Panc1 (cell line): ENCODE results near the gene NTM.

ENCODE experiments used
- CTCF ChIP-seq: fragments of 450-650 bp; IDR thresholded peaks from 2 replicates; pipeline ENCODE4 v1.5.1; 2017; ENCODE audit warnings: mild to moderate bottlenecking
- POLR2AphosphoS5 ChIP-seq: IDR thresholded peaks from 2 replicates; pipeline ENCODE4 v1.6.1; 2012; ENCODE audit warnings: mild to moderate bottlenecking, low read depth, low read length, moderate library complexity
- REST ChIP-seq, 2 experiments: IDR thresholded peaks; 2 replicates each; pipeline ENCODE4 v1.6.1; 2011 to 2012; ENCODE audit warnings: low read depth in 2 of 2, control low read depth in 1 of 2, low read length in 1 of 2, mild to moderate bottlenecking in 1 of 2, moderate library complexity in 1 of 2; ENCODE audit not compliant: insufficient read depth in 1 of 2
- TCF7L2 ChIP-seq: IDR thresholded peaks from 2 replicates; pipeline ENCODE4 v1.6.1; 2011; ENCODE audit warnings: mild to moderate bottlenecking, low read depth, low read length, inconsistent platforms

GRCh38 chr11:132365650-132366049 lies 995.2 kb downstream of the NTM start:
- TF ChIP-seq CTCF: no peak
- no peak for TF ChIP-seq TCF7L2
- no peak for TF ChIP-seq REST (IDR thresholded peaks at IDR 0.05; ENCODE audit: insufficient read depth in 1 of 2, low read depth in 2 of 2, low read length in 1 of 2)
- TF ChIP-seq POLR2AphosphoS5: no peak
